GM18867 (cell line): ENCODE measurements around the gene OSBPL3.

Experiments
- ATAC-seq: cut with Tn5 transposase; IDR thresholded peaks from one replicate; pipeline ENCODE4 v1.9.1; 2021; ENCODE audit warnings: mild to moderate bottlenecking, moderate library complexity; ENCODE audit not compliant: unreplicated experiment

Gene OSBPL3

DNA sequence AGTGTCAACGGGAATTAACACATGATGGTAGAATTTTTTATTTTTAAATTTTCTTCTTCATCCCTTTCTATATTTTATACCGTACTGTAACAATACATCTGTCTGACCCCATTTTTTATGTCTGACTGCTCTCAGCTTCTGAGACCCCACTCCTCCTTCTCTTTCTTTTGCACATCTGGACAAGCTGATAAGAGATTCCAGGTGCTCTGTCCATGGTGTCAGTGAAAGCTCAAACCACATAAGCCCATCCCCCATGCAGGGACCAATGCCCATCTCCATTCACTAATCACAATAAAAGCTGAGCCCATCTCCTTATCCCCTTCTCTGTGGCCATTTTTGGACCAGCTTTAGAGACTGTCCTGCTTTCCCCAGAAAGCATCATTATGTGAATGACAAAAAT is 231.5 kb downstream of the OSBPL3 start:
- ATAC-seq, result no peak
